Measurements from ENCODE around the gene DPF3. TPM values are rescaled to one million over a fixed set of nuclear protein-coding genes. Genes with fewer than 3 reads are reported as not detected.

Gene DPF3
- total and polyA plus RNA-seq, 2 experiments from 2014 or later: 6.8 to 7.9 TPM

DNA sequence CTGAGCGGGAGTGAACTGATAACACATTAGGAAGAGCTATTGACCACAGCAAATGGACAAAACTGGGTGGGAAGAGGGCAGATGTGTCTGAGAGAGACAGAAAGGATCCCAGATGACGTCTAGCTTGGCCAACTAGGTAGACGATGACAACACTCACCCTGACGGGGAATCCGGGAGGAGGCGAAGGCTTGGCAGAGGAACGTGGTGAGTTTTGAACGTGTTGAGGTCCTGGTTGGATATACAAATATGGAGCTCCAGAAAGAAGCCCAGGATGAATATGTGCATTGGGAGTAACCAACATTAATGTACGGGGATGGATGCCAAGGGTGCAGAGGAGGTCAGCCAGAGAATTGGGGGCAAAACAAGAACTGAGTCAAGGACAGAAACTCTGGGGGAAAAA, 60.7 kb downstream of the DPF3 start:
- WGBS, 2 experiments (ENCODE audit: low coverage in 1 of 2, low lambda C conversion rate in 2 of 2, missing lambda C conversion rate in 2 of 2): 82 to 86% methylated on average over 9 of the region's 9 CpGs
- TF ChIP-seq EZH2 (IDR thresholded peaks at IDR 0.05; ENCODE audit: insufficient read depth, poor library complexity, severe bottlenecking) (no peak), EZH2phosphoT487 (IDR thresholded peaks at IDR 0.05; ENCODE audit: insufficient read depth, low read depth) (no peak)

DNA sequence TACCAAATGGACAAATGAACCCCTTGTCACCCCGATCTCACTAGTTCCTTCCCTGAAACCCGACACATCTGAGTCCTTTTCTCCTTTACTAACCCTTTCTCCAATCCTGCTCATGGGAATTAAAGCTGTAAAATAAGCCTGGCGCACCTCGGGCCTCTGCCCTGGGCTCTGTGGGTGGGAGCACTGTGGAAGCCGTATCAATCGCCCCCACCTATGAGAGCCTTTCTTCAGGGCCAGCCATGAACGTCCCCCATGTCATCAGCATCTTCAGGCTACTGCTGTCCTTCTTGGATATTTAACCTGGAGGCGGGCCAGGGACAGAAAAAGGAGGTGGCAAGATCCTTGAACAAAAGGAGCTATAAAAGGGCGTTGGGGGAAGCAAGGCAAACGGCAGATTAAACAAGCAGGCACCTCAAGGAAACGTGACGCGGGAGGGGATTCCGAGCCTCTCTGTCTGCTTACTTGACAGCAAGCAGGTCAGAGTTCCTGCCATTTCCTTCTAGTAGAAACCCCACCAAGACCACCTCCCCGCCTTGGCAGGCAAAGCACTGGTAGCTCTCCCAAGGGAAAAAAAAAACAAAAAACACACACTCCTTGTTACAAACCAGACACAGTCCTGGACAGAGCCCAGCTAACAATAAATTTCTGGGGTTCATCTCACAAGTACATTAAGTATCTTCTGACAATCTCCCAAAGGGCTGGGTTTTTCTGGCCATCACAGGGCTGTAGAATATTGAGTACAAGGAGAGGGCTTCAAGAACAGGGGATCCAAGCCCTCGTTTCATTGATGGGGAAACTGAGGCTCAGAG, 62.9 kb downstream of the DPF3 start:
- no peak overlapping the region for H2AFZ ChIP-seq
- H4K20me1 ChIP-seq (ENCODE audit: insufficient read depth): no peaks in the 10 kb centered on the region
- no peaks in the 10 kb centered on the region for H3K9me2 ChIP-seq (ENCODE audit: insufficient read depth)
- no peaks in the 10 kb centered on the region for H3K36me3 ChIP-seq (ENCODE audit: low read depth)
- no peaks in the 10 kb centered on the region for H3K27me3 ChIP-seq (replicated peaks; ENCODE audit: insufficient read depth)
- no peak overlapping the region for H3K4me2 ChIP-seq (ENCODE audit: unreplicated experiment)
- no peak overlapping the region for H3K27ac ChIP-seq
- H3F3A ChIP-seq (ENCODE audit: insufficient read depth): no peaks in the 10 kb centered on the region
- WGBS, 2 experiments (ENCODE audit: low coverage in 1 of 2, low lambda C conversion rate in 2 of 2, missing lambda C conversion rate in 2 of 2): 41 to 46% methylated on average over 16 of the region's 16 CpGs
- H3K9me3 ChIP-seq (ENCODE audit: low read depth): no peaks in the 10 kb centered on the region
- in situ Hi-C loops (cut with MboI): no loop called here
- H3K79me2 ChIP-seq (ENCODE audit: insufficient read depth): peaks cover 76% of the 10 kb centered on the region
- no peak overlapping the region for H3K9ac ChIP-seq
- H3K4me1 ChIP-seq (ENCODE audit: insufficient read depth): no peaks in the 10 kb centered on the region
- no peak for TF ChIP-seq EZH2 (IDR thresholded peaks at IDR 0.05; ENCODE audit: insufficient read depth, poor library complexity, severe bottlenecking)
- no peak for TF ChIP-seq EZH2phosphoT487 (IDR thresholded peaks at IDR 0.05; ENCODE audit: insufficient read depth, low read depth)
- DNase-seq: no peak
- H3K4me3 ChIP-seq: no peak overlapping the region

More for the DNA sequence above, 60.7 kb downstream of the DPF3 start:
- H3K4me2 ChIP-seq (ENCODE audit: unreplicated experiment): no peak overlapping the region
- H2AFZ ChIP-seq: no peak overlapping the region
- no peaks in the 10 kb centered on the region for H3K9me3 ChIP-seq (ENCODE audit: low read depth)
- H3K36me3 ChIP-seq (ENCODE audit: low read depth): no peaks in the 10 kb centered on the region
- H4K20me1 ChIP-seq (ENCODE audit: insufficient read depth): no peaks in the 10 kb centered on the region
- H3K4me1 ChIP-seq (ENCODE audit: insufficient read depth): no peaks in the 10 kb centered on the region
- H3K4me3 ChIP-seq: no peak overlapping the region
- no peaks in the 10 kb centered on the region for H3K27me3 ChIP-seq (replicated peaks; ENCODE audit: insufficient read depth)
- no peak overlapping the region for H3K9ac ChIP-seq
- H3K9me2 ChIP-seq (ENCODE audit: insufficient read depth): no peaks in the 10 kb centered on the region
- peaks cover 68% of the 10 kb centered on the region for H3K79me2 ChIP-seq (ENCODE audit: insufficient read depth)
- H3F3A ChIP-seq (ENCODE audit: insufficient read depth): no peaks in the 10 kb centered on the region
- DNase-seq: no peak
- no peak overlapping the region for H3K27ac ChIP-seq
- in situ Hi-C loops (cut with MboI): no loop called here

DNA sequence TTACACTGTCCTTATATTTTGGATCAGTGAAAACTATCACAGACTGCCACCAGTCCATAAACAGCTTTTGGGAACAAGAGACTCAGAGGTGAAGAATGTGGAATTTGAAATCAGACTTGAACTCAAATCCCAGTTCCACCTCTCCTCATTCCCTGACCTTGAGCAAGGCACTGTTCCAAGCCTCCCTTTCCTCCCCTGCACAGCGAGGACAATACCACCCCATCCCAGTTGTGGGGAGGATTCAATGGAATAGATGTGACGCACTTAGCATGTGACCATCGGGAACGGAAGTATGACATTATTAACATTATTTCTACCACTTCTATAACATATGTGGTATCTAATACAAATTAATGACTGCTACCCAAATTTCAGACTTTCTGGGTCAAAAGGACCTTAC, 63.5 kb downstream of the DPF3 start:
- no peak for DNase-seq
- no peak overlapping the region for H3K4me2 ChIP-seq (ENCODE audit: unreplicated experiment)
- no peak overlapping the region for H2AFZ ChIP-seq
- H3K9me2 ChIP-seq (ENCODE audit: insufficient read depth): no peaks in the 10 kb centered on the region
- H3K4me1 ChIP-seq (ENCODE audit: insufficient read depth): no peaks in the 10 kb centered on the region
- no peak overlapping the region for H3K9ac ChIP-seq
- H3K27ac ChIP-seq: no peak overlapping the region
- H3K79me2 ChIP-seq (ENCODE audit: insufficient read depth): peaks cover 81% of the 10 kb centered on the region
- H3K4me3 ChIP-seq: no peak overlapping the region
- H3K36me3 ChIP-seq (ENCODE audit: low read depth): no peaks in the 10 kb centered on the region
- no peaks in the 10 kb centered on the region for H3K9me3 ChIP-seq (ENCODE audit: low read depth)
- in situ Hi-C loops (cut with MboI): no loop called here
- TF ChIP-seq EZH2phosphoT487 (IDR thresholded peaks at IDR 0.05; ENCODE audit: insufficient read depth, low read depth) (no peak), EZH2 (IDR thresholded peaks at IDR 0.05; ENCODE audit: insufficient read depth, poor library complexity, severe bottlenecking) (no peak)
- WGBS, 2 experiments (ENCODE audit: low coverage in 1 of 2, low lambda C conversion rate in 2 of 2, missing lambda C conversion rate in 2 of 2): 82 to 91% methylated on average over 4 of the region's 4 CpGs
- H3K27me3 ChIP-seq (replicated peaks; ENCODE audit: insufficient read depth): no peaks in the 10 kb centered on the region
- H4K20me1 ChIP-seq (ENCODE audit: insufficient read depth): no peaks in the 10 kb centered on the region
- no peaks in the 10 kb centered on the region for H3F3A ChIP-seq (ENCODE audit: insufficient read depth)

DNA sequence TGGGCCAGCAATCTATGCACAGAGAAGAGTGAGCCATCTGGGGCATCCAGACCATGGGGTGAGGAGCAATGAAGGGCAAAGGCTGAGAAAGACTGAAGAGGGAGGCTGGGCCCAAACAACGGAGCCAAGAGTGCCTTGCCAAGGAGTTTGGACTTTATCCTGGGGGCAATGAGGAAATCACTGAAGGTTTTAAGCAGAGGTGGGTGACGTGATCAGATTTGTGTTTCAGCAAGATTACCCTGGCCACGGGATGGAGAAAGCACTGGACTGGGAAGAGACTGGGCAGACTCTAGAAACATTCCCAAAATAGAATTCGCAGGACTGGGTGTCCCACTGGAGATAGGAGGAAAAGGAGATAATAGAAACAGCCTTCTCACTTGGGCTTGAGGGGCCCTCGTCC, 65.3 kb downstream of the DPF3 start:
- TF ChIP-seq EZH2phosphoT487 (IDR thresholded peaks at IDR 0.05; ENCODE audit: insufficient read depth, low read depth): no peak
- H3K27ac ChIP-seq: no peak overlapping the region
- H3K9me2 ChIP-seq (ENCODE audit: insufficient read depth): no peaks in the 10 kb centered on the region
- no peaks in the 10 kb centered on the region for H3F3A ChIP-seq (ENCODE audit: insufficient read depth)
- no peak overlapping the region for H3K4me3 ChIP-seq
- DNase-seq: no peak
- no peak overlapping the region for H2AFZ ChIP-seq
- no peak overlapping the region for H3K4me2 ChIP-seq (ENCODE audit: unreplicated experiment)
- H3K4me1 ChIP-seq (ENCODE audit: insufficient read depth): peaks cover 7% of the 10 kb centered on the region
- H3K9me3 ChIP-seq (ENCODE audit: low read depth): no peaks in the 10 kb centered on the region
- H4K20me1 ChIP-seq (ENCODE audit: insufficient read depth): no peaks in the 10 kb centered on the region
- 60 to 70% methylated on average over 5 of the region's 5 CpGs for WGBS, 2 experiments (ENCODE audit: low coverage in 1 of 2, low lambda C conversion rate in 2 of 2, missing lambda C conversion rate in 2 of 2)
- no peak overlapping the region for H3K9ac ChIP-seq
- no peaks in the 10 kb centered on the region; the same call in 1 of the 2 replicates for H3K36me3 ChIP-seq (ENCODE audit: low read depth)
- in situ Hi-C loops (cut with MboI): no loop called here
- no peaks in the 10 kb centered on the region for H3K27me3 ChIP-seq (replicated peaks; ENCODE audit: insufficient read depth)
- H3K79me2 ChIP-seq (ENCODE audit: insufficient read depth): peaks cover 92% of the 10 kb centered on the region

All from GM23248 (cell line).